ENCODE data around the gene TMCC2.

DNA sequence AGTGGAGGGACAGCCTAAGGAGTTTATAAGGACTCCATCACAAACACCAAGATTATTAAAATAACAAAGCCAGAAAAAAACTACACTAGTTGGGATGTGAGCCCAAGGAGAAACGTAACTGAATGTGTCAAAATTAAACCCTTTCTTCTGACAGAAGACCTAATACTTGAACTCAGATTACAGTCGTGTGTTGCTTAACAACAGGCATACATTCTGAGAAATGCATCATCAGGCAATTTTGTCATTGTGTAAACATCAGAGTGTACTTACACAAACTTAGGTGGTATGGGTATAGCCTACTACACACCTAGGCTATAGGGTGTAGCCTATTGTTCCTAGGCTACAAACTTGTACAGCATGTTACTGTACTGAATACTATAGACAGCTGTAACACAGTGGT lies 39.6 kb upstream of the TMCC2 start:
- TF ChIP-seq CTCF (IDR thresholded peaks at IDR 0.05) (no peak), POLR2A (IDR thresholded peaks at IDR 0.05) (no peak)

Data from transverse colon (tissue), 3 donors.